Rectal smooth muscle tissue (tissue), 1 donor: ENCODE results near the gene KCNE1.
"Not testable (repeated sequence)": the region's sequence is repeated elsewhere in the genome, so short reads cannot be mapped to it uniquely, and the experiment has no call there.

ENCODE experiments used
- H3K27ac ChIP-seq: one replicate; pipeline ENCODE4 v1.7.0; 2013; ENCODE audit warnings: low read depth, low read length, inconsistent platforms
- H3K27me3 ChIP-seq: one replicate; pipeline ENCODE4 v1.7.0; 2013; ENCODE audit warnings: low read length; ENCODE audit not compliant: control insufficient read depth, insufficient read depth
- H3K36me3 ChIP-seq: one replicate; pipeline ENCODE4 v1.7.0; 2013; ENCODE audit warnings: low read length; ENCODE audit not compliant: control insufficient read depth, insufficient read depth
- H3K4me1 ChIP-seq: one replicate; pipeline ENCODE4 v1.7.0; 2013; ENCODE audit warnings: low read length; ENCODE audit not compliant: control insufficient read depth, insufficient read depth
- H3K4me3 ChIP-seq: one replicate; pipeline ENCODE4 v1.7.0; 2013; ENCODE audit warnings: low read length
- H3K9ac ChIP-seq: one replicate; pipeline ENCODE4 v1.7.0; 2013; ENCODE audit warnings: low read length

Gene KCNE1

DNA sequence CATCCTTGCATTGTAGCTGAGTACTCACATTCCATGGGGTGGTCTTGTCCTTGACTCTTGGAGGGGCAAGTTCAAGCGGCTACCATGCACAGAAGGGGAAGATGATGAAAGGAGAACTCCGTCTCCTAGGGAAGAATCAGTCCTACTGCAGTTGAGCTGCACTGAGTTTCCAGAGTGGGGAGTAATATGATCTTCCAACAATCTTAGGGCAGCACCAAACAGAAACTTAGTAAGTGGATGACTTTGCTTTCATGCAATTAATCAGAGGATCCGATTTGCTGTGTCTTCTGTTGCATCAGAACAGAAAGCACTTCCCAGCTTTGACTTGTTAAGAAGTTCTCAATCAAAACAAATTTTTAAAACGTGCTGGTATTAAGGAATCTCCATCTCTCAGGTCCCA is 88.2 kb downstream of the KCNE1 start, which contains the start of gene SMIM34:
SMIM34 (minus strand) TSS at position 147 of the 400 bp plus-strand sequence; CDS start at position 35, 112 bp downstream.
- H3K36me3 ChIP-seq, H3K9ac ChIP-seq, H3K4me1 ChIP-seq, H3K4me3 ChIP-seq, H3K27ac ChIP-seq, H3K27me3 ChIP-seq: not testable (repeated sequence)

DNA sequence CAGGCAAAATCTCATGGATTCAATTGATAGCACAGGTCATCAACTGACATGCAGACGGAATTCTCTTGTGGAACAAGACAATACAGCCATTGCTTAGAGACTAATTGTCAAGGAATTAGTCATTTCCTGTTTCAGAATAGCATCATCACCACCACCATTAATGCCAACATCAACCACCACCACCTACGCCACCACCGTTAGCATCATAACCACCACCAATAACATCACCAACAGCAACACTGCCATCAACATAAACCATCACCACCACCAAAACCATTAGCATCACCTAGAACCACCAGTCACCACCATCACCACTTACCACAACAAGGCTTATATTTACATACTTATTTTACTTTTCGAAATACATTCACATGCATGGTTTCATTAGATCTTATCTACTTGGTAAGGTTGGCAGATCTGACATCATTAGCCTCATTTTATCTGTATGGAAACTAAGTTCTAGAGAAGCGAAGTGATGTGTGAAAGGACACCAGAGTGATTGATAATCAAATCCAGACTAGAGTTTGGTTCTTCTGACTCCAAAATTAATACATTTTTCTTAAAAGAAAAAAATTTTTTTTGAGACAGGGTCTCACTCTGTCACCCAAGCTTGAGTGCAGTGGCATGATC is 94.4 kb downstream of the KCNE1 start:
- H3K27ac ChIP-seq, H3K4me1 ChIP-seq, H3K9ac ChIP-seq, H3K4me3 ChIP-seq, H3K27me3 ChIP-seq, H3K36me3 ChIP-seq: not testable (repeated sequence)

DNA sequence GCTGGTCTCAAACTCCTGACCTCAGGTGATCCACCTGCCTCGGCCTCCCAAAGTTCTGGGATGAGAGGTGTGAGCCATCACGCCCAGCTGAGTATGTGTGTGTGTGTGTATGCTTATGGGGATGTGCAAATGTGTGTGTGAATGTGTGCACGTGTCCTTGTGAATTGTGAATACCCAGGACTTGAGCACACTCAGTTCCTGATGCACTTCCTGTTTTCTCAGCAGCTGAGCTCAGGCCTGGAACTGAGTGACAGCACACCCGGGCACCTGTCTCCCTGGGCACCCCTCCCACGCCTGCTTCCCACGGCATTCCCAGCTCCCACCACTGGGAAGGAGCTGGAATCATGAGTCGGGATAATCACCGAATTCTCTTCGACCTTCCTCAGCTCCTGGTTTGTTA is 104.7 kb downstream of the KCNE1 start:
- not testable (repeated sequence) for H3K9ac ChIP-seq, H3K27me3 ChIP-seq, H3K4me3 ChIP-seq, H3K4me1 ChIP-seq, H3K36me3 ChIP-seq, H3K27ac ChIP-seq

GRCh38 chr21:34406676-34407075 is 105.3 kb downstream of the KCNE1 start:
- not testable (repeated sequence) for H3K27me3 ChIP-seq, H3K4me1 ChIP-seq, H3K9ac ChIP-seq, H3K4me3 ChIP-seq, H3K27ac ChIP-seq, H3K36me3 ChIP-seq

DNA sequence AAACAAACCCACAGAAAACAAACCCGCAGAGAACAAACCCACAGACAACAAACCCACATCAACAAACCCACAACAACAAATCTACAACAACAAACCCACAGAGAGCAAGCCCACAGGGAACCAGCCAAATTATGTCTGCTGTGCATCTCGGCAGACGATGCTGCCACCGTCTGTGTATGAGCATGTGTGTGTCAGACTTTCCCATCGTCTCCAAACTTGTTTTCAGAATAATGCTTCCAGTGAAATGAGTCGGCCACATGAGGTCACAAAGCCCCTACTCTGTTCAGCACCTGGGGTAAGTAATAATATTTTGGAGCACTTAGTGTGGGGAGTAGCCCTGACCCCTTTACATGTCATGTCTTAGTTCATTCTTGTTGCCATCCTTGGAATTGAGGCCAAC is 105.9 kb downstream of the KCNE1 start:
- H3K4me1 ChIP-seq, H3K9ac ChIP-seq, H3K27ac ChIP-seq, H3K36me3 ChIP-seq, H3K27me3 ChIP-seq, H3K4me3 ChIP-seq: not testable (repeated sequence)

DNA sequence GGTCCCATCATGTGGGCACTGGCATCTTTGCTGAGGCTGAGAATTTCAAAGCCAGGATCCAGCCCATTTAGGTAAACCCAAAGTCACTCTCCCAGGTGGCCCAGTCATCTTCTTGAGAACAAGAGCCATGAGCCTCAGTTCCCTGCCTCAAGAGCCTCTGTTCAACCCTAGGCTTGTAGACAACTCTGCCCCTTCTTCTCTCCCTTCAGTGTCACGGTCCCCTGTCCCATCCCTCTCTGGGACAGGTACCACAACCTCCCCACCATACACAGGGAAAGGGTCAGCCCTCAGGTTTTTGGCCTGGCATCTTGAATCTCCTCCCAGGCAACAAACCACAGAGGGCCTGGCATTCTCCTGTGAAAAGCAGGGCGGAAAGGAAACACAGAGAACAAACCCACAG is 106.3 kb downstream of the KCNE1 start:
- H3K27ac ChIP-seq, H3K36me3 ChIP-seq, H3K9ac ChIP-seq, H3K27me3 ChIP-seq, H3K4me1 ChIP-seq, H3K4me3 ChIP-seq: not testable (repeated sequence)

DNA sequence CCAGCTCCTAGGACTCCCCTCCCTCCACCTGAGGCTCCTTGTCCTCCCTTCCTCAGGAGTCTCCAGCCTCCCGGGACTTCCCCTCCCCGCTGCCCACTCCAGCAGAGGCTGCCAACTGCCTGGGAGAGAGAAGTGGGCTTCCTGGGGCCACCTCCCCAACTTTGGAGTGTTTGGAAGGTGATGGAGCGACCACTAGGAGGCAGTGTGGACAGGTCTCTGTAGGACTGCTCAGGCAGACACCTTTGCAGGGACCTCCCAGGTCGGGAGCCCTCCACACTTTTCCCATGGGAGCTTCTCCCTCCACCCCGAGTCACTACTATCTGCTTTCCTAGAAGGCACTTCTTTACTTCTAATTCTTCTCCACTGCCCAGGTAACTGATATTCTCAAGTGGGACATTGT is 107.3 kb downstream of the KCNE1 start:
- H3K27ac ChIP-seq, H3K9ac ChIP-seq, H3K27me3 ChIP-seq, H3K4me3 ChIP-seq, H3K36me3 ChIP-seq, H3K4me1 ChIP-seq: not testable (repeated sequence)

DNA sequence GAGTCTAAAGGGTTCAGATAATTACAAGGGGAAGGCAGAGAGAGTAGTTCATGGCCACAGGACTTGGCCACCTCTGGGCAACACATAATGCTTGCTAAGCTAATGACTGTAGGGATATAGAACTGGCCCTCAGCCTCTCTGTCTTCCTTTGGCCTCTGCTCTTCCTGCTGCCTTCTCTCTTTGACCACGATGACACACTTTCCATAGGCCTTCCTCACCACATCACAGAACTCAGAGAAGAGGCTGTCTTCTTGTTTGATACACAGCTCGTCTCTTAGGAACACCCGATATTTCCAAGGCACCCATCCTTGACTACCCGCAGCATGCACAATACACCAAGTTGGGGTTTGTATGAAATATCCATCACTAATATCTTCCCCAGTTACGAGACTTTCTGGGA is 111.5 kb downstream of the KCNE1 start:
- H3K36me3 ChIP-seq, H3K27me3 ChIP-seq, H3K9ac ChIP-seq, H3K4me1 ChIP-seq, H3K27ac ChIP-seq, H3K4me3 ChIP-seq: not testable (repeated sequence)
